Heart left ventricle (tissue), 13 donors: ENCODE data around the gene ETV4.

Experiments
- POLR2A ChIP-seq, 2 donors: fragments of 450-650 bp; IDR thresholded peaks; one replicate each; pipeline ENCODE4 v1.6.1; 2017; ENCODE audit warnings: antibody characterized with exemption in 2 of 2, mild to moderate bottlenecking in 2 of 2, moderate library complexity in 2 of 2
- TF ChIP-seq, protein P1 (sequence below), 12 donors: fragments of 200-600 bp; sonication (generic) in 4 of 12; IDR thresholded peaks; one replicate each; pipeline versions ENCODE4 v1.5.0 to v1.8.0; 2018 to 2022; ENCODE audit warnings: antibody characterized with exemption in 12 of 12, mild to moderate bottlenecking in 5 of 12
- donor health status: ischemic (EF 13 %, LVEDD 7.1; RV severe dilation, severe dysfunction).
- donor health status: DM: no; HTN: yes; CAD: no.
- donor health status: DM: no; HTN: no; CAD: no.
- donor health status: ischemic (EF 25% LVEDD 6.9; RV normal size, moderate dysfunction).
- donor health status: ischemic (EF 25% LVEDD 5.7; RV mildly dilated, moderate dysfunction).
- donor health status: ischemic (EF 35%, LVEDD 5.7; RV mildly dilated, moderate dysfunction).
- donor health status: nonischemic (EF 11% LVEDD 7.7; RV severe dilation, severe dysfunction).
- donor health status: DM: yes; HTN: yes; CAD: no.
- donor health status: PGD.
- donor health status: ischemic (EF 29% LVEDD 5.4; RV normal size, mild dysfunction).
- donor health status: nonischemic (EF 23%, LVEDD 6.1; RV moderate dilation, normal function).

DNA sequence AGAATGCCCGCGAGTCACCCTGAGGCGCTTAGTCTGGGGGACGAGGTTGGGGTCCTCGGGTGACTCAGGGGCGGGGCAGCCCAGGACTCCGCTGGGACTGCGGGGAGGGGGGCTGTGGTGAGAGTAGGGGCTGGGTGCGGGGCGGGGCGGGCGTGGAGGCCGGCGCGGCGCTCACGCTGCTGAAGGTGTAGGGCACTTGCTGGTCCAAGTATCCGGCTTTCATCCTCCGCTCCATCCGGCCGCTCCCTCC, 832 bp downstream of the ETV4 start:
- no peak for TF ChIP-seq POLR2A (IDR thresholded peaks at IDR 0.05)
- TF ChIP-seq, protein P1, sequence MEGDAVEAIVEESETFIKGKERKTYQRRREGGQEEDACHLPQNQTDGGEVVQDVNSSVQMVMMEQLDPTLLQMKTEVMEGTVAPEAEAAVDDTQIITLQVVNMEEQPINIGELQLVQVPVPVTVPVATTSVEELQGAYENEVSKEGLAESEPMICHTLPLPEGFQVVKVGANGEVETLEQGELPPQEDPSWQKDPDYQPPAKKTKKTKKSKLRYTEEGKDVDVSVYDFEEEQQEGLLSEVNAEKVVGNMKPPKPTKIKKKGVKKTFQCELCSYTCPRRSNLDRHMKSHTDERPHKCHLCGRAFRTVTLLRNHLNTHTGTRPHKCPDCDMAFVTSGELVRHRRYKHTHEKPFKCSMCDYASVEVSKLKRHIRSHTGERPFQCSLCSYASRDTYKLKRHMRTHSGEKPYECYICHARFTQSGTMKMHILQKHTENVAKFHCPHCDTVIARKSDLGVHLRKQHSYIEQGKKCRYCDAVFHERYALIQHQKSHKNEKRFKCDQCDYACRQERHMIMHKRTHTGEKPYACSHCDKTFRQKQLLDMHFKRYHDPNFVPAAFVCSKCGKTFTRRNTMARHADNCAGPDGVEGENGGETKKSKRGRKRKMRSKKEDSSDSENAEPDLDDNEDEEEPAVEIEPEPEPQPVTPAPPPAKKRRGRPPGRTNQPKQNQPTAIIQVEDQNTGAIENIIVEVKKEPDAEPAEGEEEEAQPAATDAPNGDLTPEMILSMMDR (IDR thresholded peaks at IDR 0.05) = no peak
